Activated CD4-positive, alpha-beta T cell treated with anti-CD3 and anti-CD28 coated beads, Interleukin-2, amount 50 U/mL, for 48 hours (primary cell): ENCODE results near the gene GNG2.

Source experiments
- DNase-seq, 2 experiments: peaks; one replicate each; pipeline ENCODE4 v3.0.0-alpha.2; 2020

The GNG2 gene

GRCh38 chr14:51895375-51895774 is 35.0 kb downstream of the GNG2 start:
- DNase-seq: no peak

- no peak for DNase-seq
These were observed 37.5 kb downstream of the GNG2 start for GRCh38 chr14:51897791-51898355.

- DNase-seq: no peak
These were observed 41.1 kb downstream of the GNG2 start for GRCh38 chr14:51901475-51902024.

- peak; percentile 52 to 63 for DNase-seq
These were observed 45.3 kb downstream of the GNG2 start for GRCh38 chr14:51905656-51906121.

- DNase-seq: peak in 1 of 2 experiments; percentile 8
These were observed 47.7 kb downstream of the GNG2 start for GRCh38 chr14:51908086-51908485.

GRCh38 chr14:51912112-51912786 is 51.8 kb downstream of the GNG2 start:
- DNase-seq: no peak

GRCh38 chr14:51914310-51914709 is 53.9 kb downstream of the GNG2 start:
- no peak for DNase-seq

- DNase-seq: no peak
These were observed 56.8 kb downstream of the GNG2 start for GRCh38 chr14:51917193-51917592.

- DNase-seq: no peak
These were observed 60.6 kb downstream of the GNG2 start for GRCh38 chr14:51921026-51921425.

- no peak for DNase-seq
These were observed 62.2 kb downstream of the GNG2 start for GRCh38 chr14:51922624-51923023.

- DNase-seq: no peak
These were observed 64.2 kb downstream of the GNG2 start for GRCh38 chr14:51924600-51924999.

GRCh38 chr14:51925980-51926379 is 65.6 kb downstream of the GNG2 start:
- DNase-seq: no peak

- no peak for DNase-seq
These were observed 66.0 kb downstream of the GNG2 start for GRCh38 chr14:51926449-51926848.

GRCh38 chr14:51928568-51928967 is 68.2 kb downstream of the GNG2 start:
- DNase-seq: no peak

- no peak for DNase-seq
These were observed 68.8 kb downstream of the GNG2 start for GRCh38 chr14:51929166-51929565.

- no peak for DNase-seq
These were observed 69.7 kb downstream of the GNG2 start for GRCh38 chr14:51929910-51930682.

- no peak for DNase-seq
These were observed 70.9 kb downstream of the GNG2 start for GRCh38 chr14:51931308-51931707.

- DNase-seq: no peak
These were observed 72.8 kb downstream of the GNG2 start for GRCh38 chr14:51933191-51933590.

GRCh38 chr14:51938137-51938536 is 77.7 kb downstream of the GNG2 start:
- DNase-seq: no peak

GRCh38 chr14:51938821-51939220 is 78.4 kb downstream of the GNG2 start:
- DNase-seq: no peak

- DNase-seq: no peak
These were observed 78.8 kb downstream of the GNG2 start for GRCh38 chr14:51939226-51939625.

- no peak for DNase-seq
These were observed 79.4 kb downstream of the GNG2 start for GRCh38 chr14:51939755-51940301.

- no peak for DNase-seq
These were observed 82.6 kb downstream of the GNG2 start for GRCh38 chr14:51942971-51943370.
